RWPE2 (cell line): Measurements from ENCODE around the gene RFFL.
A peak's percentile ranks its signal among the peaks of the same experiment; 100 is the strongest.

Experiments
- ATAC-seq: fragments of 200-7000 bp; cut with Tn5 transposase; 3 replicates; pipeline ENCODE4 v1.9.1; 2021; ENCODE audit warnings: low read depth
- DNase-seq: peaks from one replicate; pipeline ENCODE4 v3.0.0-alpha.2; 2020; ENCODE audit warnings: low spot score
- H3K27ac ChIP-seq: fragments of 450-650 bp; 2 replicates; pipeline ENCODE4 v1.5.1; 2017; ENCODE audit warnings: mild to moderate bottlenecking; ENCODE audit not compliant: poor library complexity, severe bottlenecking
- H3K27me3 ChIP-seq: fragments of 250-450 bp; sonication (Bioruptor Pico); 2 replicates; pipeline ENCODE4 v1.5.1; 2021; ENCODE audit warnings: mild to moderate bottlenecking, moderate library complexity; ENCODE audit not compliant: insufficient read depth, poor library complexity, severe bottlenecking
- H3K36me3 ChIP-seq: fragments of 250-450 bp; sonication (Bioruptor Pico); 2 replicates; pipeline ENCODE4 v1.5.1; 2020; ENCODE audit warnings: low read depth, mild to moderate bottlenecking, moderate library complexity
- H3K4me1 ChIP-seq: fragments of 250-450 bp; sonication (Bioruptor Pico); 2 replicates; pipeline ENCODE4 v1.5.1; 2021; ENCODE audit warnings: mild to moderate bottlenecking, moderate library complexity; ENCODE audit not compliant: insufficient read depth, poor library complexity, severe bottlenecking
- H3K4me3 ChIP-seq: fragments of 250-450 bp; sonication (Bioruptor Pico); 2 replicates; pipeline ENCODE4 v1.5.1; 2021; ENCODE audit warnings: mild to moderate bottlenecking, moderate library complexity; ENCODE audit not compliant: severe bottlenecking
- H3K9me3 ChIP-seq: fragments of 250-450 bp; sonication (Bioruptor Pico); 2 replicates; pipeline ENCODE4 v1.5.1; 2021; ENCODE audit warnings: mild to moderate bottlenecking, moderate library complexity; ENCODE audit not compliant: severe bottlenecking
- CTCF ChIP-seq: fragments of 450-650 bp; IDR thresholded peaks from one replicate; pipeline ENCODE4 v1.5.1; 2017; ENCODE audit warnings: mild to moderate bottlenecking, moderate library complexity; ENCODE audit not compliant: poor library complexity, severe bottlenecking

Gene RFFL

GRCh38 chr17:34974179-34974578 lies 89.3 kb downstream of the RFFL start:
- Histone ChIP-seq H3K36me3 (no peaks in the 10 kb centered on the region), H3K27ac (no peak overlapping the region), H3K4me3 (no peak overlapping the region), H3K27me3 (no peaks in the 10 kb centered on the region), H3K4me1 (no peaks in the 10 kb centered on the region), H3K9me3 (no peaks in the 10 kb centered on the region)
- ATAC-seq = no peak
- DNase-seq = no peak
- no peak for TF ChIP-seq CTCF

- Histone ChIP-seq H3K4me1 (peaks cover 13% of the 10 kb centered on the region), H3K9me3 (no peaks in the 10 kb centered on the region), H3K4me3 (peak within 1 kb of the TSS; percentile 65), H3K36me3 (peaks cover 37% of the 10 kb centered on the region), H3K27ac (peak within 1 kb of the TSS; percentile 39), H3K27me3 (no peaks in the 10 kb centered on the region)
- TF ChIP-seq CTCF = no peak
- DNase-seq = peak; percentile 85
- peak; percentile 88 for ATAC-seq
Measured at GRCh38 chr17:34961093-34961911, 102.2 kb downstream of the RFFL start, which contains the start of the genes CCT6B and ZNF830. Gene CCT6B (minus strand): TSS chr17:34961460. CDS start chr17:34961393, 67 bp downstream. Gene ZNF830 (plus strand): TSS chr17:34961540. CDS start chr17:34961567, 27 bp downstream.

- H3K27me3 ChIP-seq = no peaks in the 10 kb centered on the region
- peaks cover 9% of the 10 kb centered on the region for H3K36me3 ChIP-seq
- ATAC-seq = no peak
- H3K4me1 ChIP-seq = peaks cover 13% of the 10 kb centered on the region
- no peak overlapping the region for H3K27ac ChIP-seq
- no peak for DNase-seq
- TF ChIP-seq CTCF = no peak
- H3K4me3 ChIP-seq = no peak overlapping the region
- no peaks in the 10 kb centered on the region for H3K9me3 ChIP-seq
Measured at GRCh38 chr17:34958438-34958837, 105.1 kb downstream of the RFFL start.
